IMR-90 (cell line): ENCODE results near the gene FANCE. TPM values are rescaled to one million over a fixed set of nuclear protein-coding genes. Genes with fewer than 3 reads are reported as not detected.
A peak's percentile ranks its signal among the peaks of the same experiment; 100 is the strongest.

Source experiments
- ATAC-seq: fragments of 200-7000 bp; cut with Tn5 transposase; 2 replicates; pipeline ENCODE4 v1.9.1; 2020; ENCODE audit warnings: low read depth, mild to moderate bottlenecking, moderate library complexity
- BruUV-seq: library from RNA; stranded (reverse); fragments of 400-500 nt; replicated peaks from 2 replicates; lab custom pipeline; 2021; lab: Mats Ljungman, UMichigan
- CTCF ChIA-PET: fragments of 300-600 bp; formaldehyde crosslinking; extraction: SDS; loops from one replicate; lab custom pipeline; 2021; ENCODE audit warnings: antibody characterized with exemption; lab: Yijun Ruan, JAX
- POLR2A ChIA-PET: fragments of 300-600 bp; sonication (Branson Sonifier 250); formaldehyde crosslinking; loops from one replicate; lab custom pipeline; 2022; ENCODE audit warnings: antibody characterized with exemption; ENCODE audit not compliant: unreplicated experiment; lab: Charles Lee
- DNase-seq: peaks from one replicate; pipeline ENCODE4 v3.0.0; 2013
- H2AFZ ChIP-seq: replicated peaks from 2 replicates; pipeline ENCODE3; 2013; ENCODE audit warnings: low read length, mild to moderate bottlenecking; ENCODE audit not compliant: poor library complexity
- H2AK5ac ChIP-seq: 2 replicates; pipeline ENCODE4 v1.6.1; 2013; ENCODE audit warnings: low read depth, low read length, inconsistent platforms
- H2AK9ac ChIP-seq: replicated peaks from 2 replicates; pipeline ENCODE3; 2013; ENCODE audit warnings: mild to moderate bottlenecking, low read depth, low read length, moderate library complexity; ENCODE audit not compliant: poor library complexity
- H2BK120ac ChIP-seq: 2 replicates; pipeline ENCODE4 v1.6.1; 2013; ENCODE audit warnings: low read depth, low read length, inconsistent platforms
- H2BK15ac ChIP-seq: 3 replicates; pipeline ENCODE4 v1.6.1; 2013; ENCODE audit warnings: low read depth, low read length, inconsistent platforms
- H2BK20ac ChIP-seq: 2 replicates; pipeline ENCODE4 v1.6.1; 2013; ENCODE audit warnings: low read depth, mild to moderate bottlenecking, inconsistent platforms, low read length, moderate library complexity
- H2BK5ac ChIP-seq: 2 replicates; pipeline ENCODE4 v1.6.1; 2013; ENCODE audit warnings: mild to moderate bottlenecking, low read depth, low read length, inconsistent platforms; ENCODE audit not compliant: poor library complexity, severe bottlenecking
- H3K14ac ChIP-seq: replicated peaks from 2 replicates; pipeline ENCODE4 v1.6.1; 2013; ENCODE audit warnings: low read depth, low read length, inconsistent platforms
- H3K18ac ChIP-seq: 2 replicates; pipeline ENCODE4 v1.6.1; 2013; ENCODE audit warnings: low read depth, low read length, control low read depth
- H3K23ac ChIP-seq: 2 replicates; pipeline ENCODE4 v1.6.1; 2013; ENCODE audit warnings: low read depth, low read length, inconsistent platforms
- H3K27ac ChIP-seq: 2 replicates; pipeline ENCODE4 v1.5.1; 2013; ENCODE audit warnings: mild to moderate bottlenecking, control low read depth, low read length; ENCODE audit not compliant: insufficient read depth
- H3K27me3 ChIP-seq: 2 replicates; pipeline ENCODE4 v1.6.1; 2013; ENCODE audit warnings: low read length; ENCODE audit not compliant: control insufficient read depth, insufficient read depth
- H3K36me3 ChIP-seq: 2 replicates; pipeline ENCODE4 v1.6.1; 2013; ENCODE audit warnings: low read length, mixed read lengths; ENCODE audit not compliant: control insufficient read depth, insufficient read depth
- H3K4ac ChIP-seq: 2 replicates; pipeline ENCODE4 v1.6.1; 2013; ENCODE audit warnings: low read depth, low read length, inconsistent platforms
- H3K4me1 ChIP-seq: 2 replicates; pipeline ENCODE4 v1.6.1; 2013; ENCODE audit warnings: low read length, mixed read lengths; ENCODE audit not compliant: control insufficient read depth, insufficient read depth
- H3K4me2 ChIP-seq: 2 replicates; pipeline ENCODE4 v1.6.1; 2013; ENCODE audit warnings: low read depth, mild to moderate bottlenecking, control low read depth, low read length, moderate library complexity
- H3K4me3 ChIP-seq: 2 replicates; pipeline ENCODE4 v1.5.1; 2013; ENCODE audit warnings: low read depth, mild to moderate bottlenecking, control low read depth, low read length, moderate library complexity; ENCODE audit not compliant: insufficient read depth
- H3K56ac ChIP-seq: 2 replicates; pipeline ENCODE4 v1.6.1; 2013; ENCODE audit warnings: low read length, inconsistent platforms; ENCODE audit not compliant: insufficient read depth; ENCODE audit errors: extremely low read depth
- H3K79me1 ChIP-seq, 2 experiments: 2 replicates each; pipeline ENCODE4 v1.6.1; 2013; ENCODE audit warnings: low read length in 2 of 2, inconsistent platforms in 1 of 2, low read depth in 1 of 2
- H3K9ac ChIP-seq: 2 replicates; pipeline ENCODE4 v1.6.1; 2013; ENCODE audit warnings: low read depth, low read length, control low read depth
- H3K9me1 ChIP-seq: 2 replicates; pipeline ENCODE4 v1.6.1; 2013; ENCODE audit warnings: low read length, inconsistent platforms; ENCODE audit not compliant: insufficient read depth
- H3K9me3 ChIP-seq: 2 replicates; pipeline ENCODE4 v1.6.1; 2013; ENCODE audit warnings: low read length; ENCODE audit not compliant: control insufficient read depth, insufficient read depth
- H4K20me1 ChIP-seq: 2 replicates; pipeline ENCODE4 v1.6.1; 2013; ENCODE audit warnings: low read length, inconsistent platforms; ENCODE audit not compliant: insufficient read depth
- H4K5ac ChIP-seq: 2 replicates; pipeline ENCODE4 v1.6.1; 2013; ENCODE audit warnings: mild to moderate bottlenecking, low read depth, low read length, control low read depth
- H4K8ac ChIP-seq, 2 experiments: 2 replicates each; pipeline ENCODE4 v1.6.1; 2013; ENCODE audit warnings: low read depth in 2 of 2, low read length in 2 of 2, control low read depth in 1 of 2, inconsistent platforms in 1 of 2
- H4K91ac ChIP-seq: 2 replicates; pipeline ENCODE4 v1.6.1; 2013; ENCODE audit warnings: low read depth, low read length, inconsistent platforms; ENCODE audit not compliant: insufficient read depth
- CHD1 ChIP-seq: IDR thresholded peaks from 2 replicates; pipeline ENCODE4 v1.6.1; 2012; ENCODE audit warnings: low read depth, low read length, improper control_type of control experiment
- MAFK ChIP-seq: IDR thresholded peaks from 2 replicates; pipeline ENCODE4 v1.6.1; 2012; ENCODE audit warnings: low read depth, low read length, improper control_type of control experiment
- RCOR1 ChIP-seq: IDR thresholded peaks from 2 replicates; pipeline ENCODE4 v1.6.1; 2012; ENCODE audit warnings: mild to moderate bottlenecking, low read length, improper control_type of control experiment; ENCODE audit not compliant: insufficient replicate concordance
- WGBS, 2 experiments: methylation state at CpG; one replicate each; pipeline versions ENCODE4 v1.1.5 to v1.1.7; 2013; ENCODE audit warnings: missing lambda C conversion rate in 2 of 2; ENCODE audit not compliant: insufficient read length in 1 of 2; ENCODE audit errors: extremely low coverage in 2 of 2; 5-methylcytosine and 5-hydroxymethylcytosine counted together
- dilution Hi-C: fragments of 300-500 bp; cut with HindIII; formaldehyde crosslinking; loops from one replicate; pipeline ENCODE4 v1.14.3; 2018; ENCODE audit warnings: low sequenced_read_pairs; ENCODE audit not compliant: unreplicated experiment
- in situ Hi-C: fragments of 300-500 bp; cut with MboI; formaldehyde crosslinking; loops from 3 replicates; pipeline ENCODE4 v1.14.3; 2019; ENCODE audit warnings: low sequenced_read_pairs, inconsistent platforms, mixed read lengths
- intact Hi-C: fragments of 100-400 bp; cut with micrococcal nuclease; formaldehyde crosslinking; loops from 2 replicates; pipeline ENCODE4 v1.10.0; 2022
- polyA plus RNA-seq, 3 experiments: library from polyadenylated mRNA; depleted of rRNA; stranded (reverse); fragments of >200 nt; gene quantifications; 2 replicates each; pipeline ENCODE4 v1.2.3, GENCODE V29; 2012; ENCODE audit warnings: low replicate concordance in 1 of 3
- total RNA-seq: library from RNA; depleted of rRNA; stranded (reverse); fragments of >200 nt; gene quantifications from 2 replicates; pipeline ENCODE4 v1.2.3, GENCODE V29; 2012

The FANCE gene
- total and polyA plus RNA-seq, 2 of the 4 experiments (the other 2 are of a cell fraction), result 7.1 to 9.1 TPM

- H3K4me1 ChIP-seq, result peaks cover 64% of the 10 kb centered on the region
- no peak for TF ChIP-seq MAFK
- TF ChIP-seq CHD1, result no peak
- TF ChIP-seq RCOR1, result no peak
- DNase-seq, result no peak
- in situ Hi-C loops, result no loop called here
- H2AK5ac ChIP-seq, result peak overlapping the region; percentile 98
- dilution Hi-C loops, result no loop called here
- no peak for ATAC-seq
- WGBS, 2 experiments, result no CpG with 5 or more reads among the region's 5 CpGs
- peak overlapping the region; percentile 27; the same call in 1 of the 2 replicates for H3K18ac ChIP-seq
- H3K27me3 ChIP-seq, result no peaks in the 10 kb centered on the region
- 0 out of 2 replicates have a peak, but pooled peaks cover 5% of the 10 kb centered on the region for H3K36me3 ChIP-seq
- H3K56ac ChIP-seq, result peak overlapping the region; percentile 11; the same call in 1 of the 2 replicates
- H4K91ac ChIP-seq, result peak overlapping the region; percentile 89
- H4K20me1 ChIP-seq, result peaks cover 40% of the 10 kb centered on the region
- peak overlapping the region; percentile 94; the same call in 1 of the 2 replicates for H3K23ac ChIP-seq
- peaks cover 32% of the 10 kb centered on the region for H3K9me1 ChIP-seq
- intact Hi-C loops, result no loop called here
- peak overlapping the region; percentile 97 for H3K14ac ChIP-seq
- H3K4me3 ChIP-seq, result no peak overlapping the region
- POLR2A ChIA-PET, result interaction anchor here (0.6 kb wide), 2 partner anchors 19 to 556 kb away, joined by 4 to 10 read pairs; no protein-coding TSS in a partner anchor
- H4K5ac ChIP-seq, result peak overlapping the region; percentile 1; the same call in 1 of the 2 replicates
- peak overlapping the region; percentile 79 for H3K27ac ChIP-seq
- H2AK9ac ChIP-seq, result peak overlapping the region; percentile 86
- peaks cover 29 to 91% of the 10 kb centered on the region in 2 experiments for H3K79me1 ChIP-seq
- BruUV-seq, result no TSS peak
- H3K4ac ChIP-seq, result peak overlapping the region; percentile 97
- no peak overlapping the region for H2BK5ac ChIP-seq
- peak overlapping the region; percentile 5; the same call in 1 of the 3 replicates for H2BK15ac ChIP-seq
- peak overlapping the region; percentile 96; the same call in 1 of the 2 replicates for H2BK120ac ChIP-seq
- peak overlapping the region; percentile 8 for H3K9ac ChIP-seq
- peak overlapping the region; percentile 10; the same call in 1 of the 2 replicates for H3K4me2 ChIP-seq
- peak overlapping the region; percentile 64 to 89; a peak in 2 of 4 replicates for H4K8ac ChIP-seq
- peak overlapping the region; percentile 15 for H2AFZ ChIP-seq
- no peaks in the 10 kb centered on the region for H3K9me3 ChIP-seq
- CTCF ChIA-PET, result no interaction called here
- H2BK20ac ChIP-seq, result peak overlapping the region; percentile 13; the same call in 1 of the 2 replicates
Measured at GRCh38 chr6:35491558-35492257, 39.6 kb downstream of the FANCE start.
